Activated CD4-positive, alpha-beta T cell treated with anti-CD3 and anti-CD28 coated beads, Interleukin-2, amount 50 U/mL, for 48 hours (primary cell): ENCODE data around the gene ULK4.

Experiments
- DNase-seq, 2 experiments: peaks; one replicate each; pipeline ENCODE4 v3.0.0-alpha.2; 2020

Gene ULK4

DNA sequence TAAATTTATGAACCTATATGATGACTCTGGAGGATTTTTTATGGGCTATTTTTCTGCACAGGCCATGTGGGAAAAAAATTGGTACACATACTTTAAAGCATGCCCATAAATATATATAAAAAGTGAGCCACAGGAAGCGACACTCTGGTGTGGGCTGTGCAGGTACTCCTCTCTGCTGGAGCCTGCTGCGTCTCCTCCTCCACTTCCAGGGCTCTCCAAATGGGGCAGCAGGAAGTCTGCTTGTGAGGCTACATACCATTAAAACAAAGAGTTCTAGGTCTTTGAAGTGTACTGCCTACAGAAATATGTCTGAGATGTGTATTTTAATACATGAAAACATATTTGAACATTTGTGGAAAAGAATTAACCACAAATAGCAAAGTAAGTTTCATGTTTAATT is 627.5 kb downstream of the ULK4 start:
- DNase-seq, result no peak

- DNase-seq, result no peak
Observed at GRCh38 chr3:41331041-41331440, 630.9 kb downstream of the ULK4 start.

DNA sequence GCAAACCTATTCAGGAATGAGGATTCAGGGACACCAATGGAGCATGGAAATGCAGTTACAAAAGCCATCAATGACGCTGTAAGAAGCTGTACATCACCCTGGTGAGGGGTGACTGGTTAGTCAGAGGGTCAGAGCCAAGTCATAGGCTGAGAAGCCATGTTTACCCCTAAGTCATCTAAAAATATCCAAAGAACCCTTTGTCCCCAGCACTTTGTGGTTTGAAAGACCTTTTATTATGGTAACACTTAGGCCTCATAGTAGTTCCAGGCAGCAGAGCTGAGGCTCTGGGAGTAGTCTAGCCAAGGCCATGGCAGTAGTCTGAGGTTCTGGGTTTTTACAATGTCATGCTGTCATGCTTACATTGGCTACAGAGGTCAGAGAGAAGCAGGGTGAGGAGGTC is 631.4 kb downstream of the ULK4 start:
- no peak for DNase-seq

- DNase-seq, result no peak
Observed at GRCh38 chr3:41329881-41330280, 632.0 kb downstream of the ULK4 start.

DNA sequence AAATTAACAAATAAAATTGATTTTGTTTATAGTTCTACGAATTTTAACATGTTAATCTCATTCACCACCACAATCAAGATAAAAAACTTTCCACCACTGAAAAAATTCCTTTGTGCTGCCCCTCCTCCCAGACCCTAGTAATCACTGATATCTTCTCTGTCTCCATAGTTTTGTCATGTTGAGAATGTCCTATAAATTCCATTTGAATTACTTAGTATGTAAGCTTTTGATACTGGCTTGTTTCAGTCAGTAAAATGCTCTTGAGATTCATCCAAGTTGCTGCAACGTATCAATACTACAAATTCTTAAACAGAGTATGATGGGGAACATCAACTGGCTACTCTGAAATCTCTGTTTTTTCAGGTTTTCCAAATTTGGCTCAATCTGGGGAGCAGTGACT is 633.0 kb downstream of the ULK4 start:
- no peak for DNase-seq

DNA sequence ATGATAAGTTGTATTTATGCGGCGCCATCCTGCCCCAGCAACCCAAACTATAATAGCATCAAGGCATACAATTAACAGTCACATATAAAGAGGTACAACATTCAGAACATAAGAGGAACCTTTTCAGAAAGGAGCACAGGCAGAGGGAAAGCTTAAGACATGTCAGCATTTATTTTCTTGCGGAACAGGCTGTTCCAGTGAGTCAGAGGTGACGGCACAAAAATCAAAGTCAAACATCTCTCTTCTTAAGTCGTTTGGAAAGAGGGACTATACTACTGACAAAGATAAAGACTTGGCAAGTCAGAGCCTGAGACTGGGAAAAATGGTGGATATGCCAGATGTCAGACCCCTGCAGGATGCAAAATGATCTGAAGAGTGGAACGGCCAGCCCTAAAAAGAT is 634.2 kb downstream of the ULK4 start:
- DNase-seq, result no peak

GRCh38 chr3:41324156-41324475 is 637.8 kb downstream of the ULK4 start:
- DNase-seq, result no peak

DNA sequence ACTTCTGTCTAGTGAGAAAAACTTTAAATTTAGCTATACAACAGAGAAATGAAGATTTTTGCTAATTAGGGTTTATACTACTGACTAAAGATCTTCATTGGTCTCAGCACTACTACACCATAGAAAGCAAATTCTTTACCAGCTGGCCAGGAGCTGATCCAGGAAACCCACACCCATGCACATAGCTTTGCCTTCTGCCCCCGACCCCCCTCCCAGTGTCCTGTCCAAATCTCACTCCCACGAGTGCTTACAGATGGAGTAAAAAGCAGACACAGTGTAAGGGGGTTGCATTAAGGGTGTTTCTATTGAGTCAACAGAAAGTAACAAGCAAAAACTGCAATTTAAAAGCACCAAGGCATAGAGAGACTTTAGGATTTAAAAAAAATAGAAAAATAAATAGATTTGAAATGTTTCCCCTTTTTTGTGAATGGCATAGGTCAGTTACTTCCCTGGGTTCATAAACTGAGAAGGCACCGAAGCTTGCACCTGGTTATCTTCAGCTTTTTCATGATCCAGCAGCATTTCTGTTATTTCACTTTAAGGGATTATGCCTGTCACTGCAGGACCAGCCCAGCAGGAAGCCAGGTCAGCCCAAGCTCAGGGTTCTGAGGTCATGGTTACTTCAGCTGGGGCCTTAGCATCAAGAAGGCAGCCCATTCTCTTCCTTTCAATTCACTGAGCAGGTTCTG is 638.3 kb downstream of the ULK4 start:
- no peak for DNase-seq

DNA sequence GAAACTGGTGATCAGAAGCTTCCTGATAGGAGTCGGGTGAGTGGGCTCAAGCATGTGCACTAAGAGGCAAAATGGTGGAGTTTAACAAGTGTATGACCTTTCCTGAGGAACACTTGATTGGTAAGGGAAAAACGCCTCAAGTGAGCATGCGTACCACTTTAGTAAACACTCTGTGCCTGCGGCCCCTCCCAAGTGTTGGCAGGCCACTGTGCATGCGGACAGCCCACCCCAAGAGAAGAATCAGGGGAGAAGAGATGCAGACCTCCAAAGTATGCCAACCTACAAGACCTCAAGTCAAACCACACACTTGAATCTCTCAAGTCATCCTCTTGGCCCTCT is 640.3 kb downstream of the ULK4 start:
- no peak for DNase-seq

- DNase-seq, result no peak
Observed at GRCh38 chr3:41320953-41321641, 640.8 kb downstream of the ULK4 start.

DNA sequence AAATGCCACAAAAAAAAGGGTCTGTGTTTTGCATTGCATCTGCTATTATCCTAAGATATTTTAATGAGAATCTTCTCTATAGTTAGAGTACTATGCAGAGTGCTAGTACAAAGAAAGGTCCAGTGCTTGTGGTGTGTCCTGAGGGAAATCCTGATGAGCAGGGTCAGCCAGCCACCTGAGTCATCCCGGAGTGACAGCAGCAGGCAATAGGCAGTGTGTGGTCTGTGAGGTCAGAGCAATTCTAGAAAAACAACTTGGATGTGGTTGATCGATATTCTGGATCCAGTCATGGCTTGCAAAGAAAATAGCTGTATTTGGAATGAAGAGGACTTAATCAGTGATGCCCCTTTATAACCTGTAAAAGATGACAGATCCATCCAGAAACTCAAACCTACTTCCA is 643.4 kb downstream of the ULK4 start:
- DNase-seq, result no peak

DNA sequence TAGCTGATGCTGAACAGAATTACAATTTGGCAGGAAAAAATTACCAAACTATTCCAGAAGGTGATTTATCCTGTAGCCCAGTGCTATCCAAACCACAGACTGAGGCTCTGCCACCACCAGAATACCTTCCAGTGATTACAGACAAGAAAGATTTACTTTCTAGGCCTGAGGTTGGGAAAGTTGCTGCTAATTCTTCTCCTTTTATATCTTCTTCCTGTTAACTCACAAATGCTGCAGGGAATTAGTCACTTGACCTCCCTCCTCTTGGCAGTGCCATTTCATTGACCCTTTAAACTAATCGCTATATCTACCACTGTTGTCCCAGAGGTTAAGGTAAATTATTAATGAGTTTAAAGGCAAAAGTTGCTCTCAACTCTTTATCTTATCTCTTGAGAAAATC is 644.2 kb downstream of the ULK4 start:
- DNase-seq, result no peak

DNA sequence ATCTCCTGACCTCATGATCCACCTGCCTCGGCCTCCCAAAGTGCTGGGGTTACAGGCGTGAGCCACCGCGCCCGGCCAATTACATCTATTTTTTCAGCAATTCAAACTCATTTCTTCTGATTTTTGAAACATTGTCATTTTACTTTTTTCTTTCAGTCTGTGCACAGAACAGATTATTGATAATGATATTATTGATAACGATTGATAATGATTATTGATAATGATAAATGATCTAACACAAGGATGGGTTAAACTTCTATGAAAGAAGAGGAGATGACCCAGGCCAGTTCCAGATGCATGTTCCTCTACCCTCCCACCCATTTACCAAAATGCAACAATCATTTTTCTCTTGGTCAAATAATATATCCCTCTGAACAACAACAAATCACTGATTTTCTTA is 644.6 kb downstream of the ULK4 start:
- DNase-seq, result no peak

- DNase-seq, result no peak
Observed at GRCh38 chr3:41315126-41315525, 646.8 kb downstream of the ULK4 start.

- DNase-seq, result no peak
Observed at GRCh38 chr3:41308119-41308518, 653.8 kb downstream of the ULK4 start.

DNA sequence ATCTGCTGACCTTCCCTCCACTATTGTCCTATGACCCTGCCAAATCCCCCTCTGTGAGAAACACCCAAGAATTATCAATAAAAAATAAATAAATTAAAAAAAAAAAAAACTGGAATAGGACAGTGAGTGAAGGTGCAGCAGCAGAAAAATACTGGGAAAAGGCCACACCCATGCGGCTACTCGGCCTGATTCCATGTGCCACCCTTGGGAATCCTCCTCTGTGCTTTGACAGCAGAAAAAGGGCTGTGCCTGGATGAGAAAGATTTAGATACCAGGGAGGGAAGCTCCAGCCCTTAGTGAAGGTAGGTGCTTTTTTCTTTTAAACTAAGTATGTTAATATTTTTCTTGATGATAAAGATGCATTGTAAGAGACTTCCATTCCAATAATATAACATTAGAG is 654.8 kb downstream of the ULK4 start:
- no peak for DNase-seq

DNA sequence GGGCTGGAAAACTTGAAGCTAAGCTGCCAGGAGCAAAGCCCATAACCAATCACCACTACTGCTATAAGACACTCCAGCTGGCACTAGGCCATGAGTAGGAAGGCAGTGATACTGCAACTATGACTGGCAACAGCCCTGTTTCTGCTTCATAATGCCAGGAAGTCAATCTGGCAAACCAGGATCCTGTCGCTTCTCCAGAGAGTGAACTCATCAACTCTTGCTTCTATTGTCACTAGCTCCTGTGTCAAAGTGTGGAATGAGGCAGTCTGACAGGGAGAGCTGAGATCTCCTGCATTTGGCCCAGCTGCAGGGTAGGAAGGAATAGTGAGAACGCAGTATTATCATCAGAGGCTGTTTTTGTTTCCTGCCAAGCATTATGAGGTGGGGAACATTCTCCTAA is 657.3 kb downstream of the ULK4 start:
- DNase-seq, result no peak

DNA sequence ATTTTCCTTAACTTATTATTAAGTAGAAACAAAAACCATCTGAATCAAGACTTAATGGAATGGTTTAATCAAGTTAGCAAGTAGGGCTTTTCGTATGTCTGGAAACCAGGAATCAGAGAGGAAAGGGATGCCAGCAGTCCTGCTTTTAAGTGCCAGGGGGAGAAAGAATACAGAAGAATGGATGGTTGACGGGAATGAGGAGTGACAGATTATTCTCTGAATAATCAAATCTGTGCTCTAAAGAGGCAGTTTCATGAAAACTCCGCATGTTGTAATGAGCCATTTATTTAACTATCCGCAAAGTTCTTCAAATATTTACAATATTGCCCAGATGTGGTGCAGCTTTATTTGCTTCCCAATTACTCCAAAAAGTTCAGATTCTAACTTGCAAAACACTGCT is 659.6 kb downstream of the ULK4 start:
- no peak for DNase-seq

- DNase-seq, result no peak
Observed at GRCh38 chr3:41301548-41301947, 660.4 kb downstream of the ULK4 start.

DNA sequence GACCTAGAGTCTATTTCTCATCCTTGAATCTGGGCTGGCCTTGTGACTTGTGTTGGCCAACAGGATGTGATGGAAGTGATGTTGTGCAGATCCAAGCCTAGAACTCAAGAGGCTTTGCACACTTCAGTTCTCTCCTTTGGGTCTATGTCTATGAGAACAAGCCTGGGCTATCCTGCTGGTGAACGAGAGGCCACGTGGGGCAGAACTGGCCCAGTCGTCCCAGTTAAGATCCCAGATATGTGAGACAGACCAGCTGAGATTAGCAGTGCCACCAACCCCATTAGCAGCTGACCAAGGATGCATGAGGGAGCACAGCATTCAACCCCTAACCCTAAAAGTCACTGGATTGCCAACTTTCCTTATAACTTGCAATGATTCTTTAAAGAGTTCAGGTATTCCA is 662.9 kb downstream of the ULK4 start:
- DNase-seq, result no peak

GRCh38 chr3:41297750-41298149 is 664.2 kb downstream of the ULK4 start:
- DNase-seq, result no peak

GRCh38 chr3:41296556-41296955 is 665.3 kb downstream of the ULK4 start:
- no peak for DNase-seq

GRCh38 chr3:41295740-41296139 is 666.2 kb downstream of the ULK4 start:
- DNase-seq, result no peak

DNA sequence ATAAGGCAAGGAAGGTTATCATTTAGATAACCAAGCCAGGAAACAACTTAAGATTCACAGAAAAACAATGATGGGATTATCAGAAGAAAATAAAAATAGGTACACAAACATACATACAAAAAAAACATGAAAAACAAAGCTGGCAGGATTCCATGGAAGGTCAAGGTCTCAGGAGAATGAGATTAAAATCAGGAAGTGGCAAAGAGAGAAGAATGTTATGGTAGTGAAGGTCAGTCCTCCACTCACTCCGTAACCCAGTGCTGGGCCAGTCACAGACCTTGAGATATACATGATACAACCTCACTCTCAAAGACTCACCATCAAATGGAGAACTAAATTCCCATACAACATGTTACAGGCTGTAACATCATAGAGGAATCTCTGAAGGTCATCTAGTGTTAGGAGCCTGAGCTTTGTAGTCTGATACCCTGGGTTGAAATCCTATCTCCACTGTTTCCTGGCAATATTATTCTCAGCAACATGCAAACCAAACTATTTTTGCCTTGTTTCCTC is 668.7 kb downstream of the ULK4 start:
- no peak for DNase-seq

- no peak for DNase-seq
Observed at GRCh38 chr3:41290736-41291135, 671.2 kb downstream of the ULK4 start.
